GM13976 (cell line): ENCODE data around the gene SOBP.

ENCODE experiments used
- DNase-seq: peaks from one replicate; pipeline ENCODE4 v3.0.0; 2012; ENCODE audit warnings: low spot score
- CTCF ChIP-seq: IDR thresholded peaks from 2 replicates; pipeline ENCODE4 v1.5.1; 2012; ENCODE audit warnings: borderline replicate concordance, mild to moderate bottlenecking; ENCODE audit not compliant: insufficient read depth; ENCODE audit errors: extremely low read depth, missing control alignments, control extremely low read depth
- in situ Hi-C: fragments of 300-500 bp; cut with MboI; formaldehyde crosslinking; loops from one replicate; pipeline ENCODE4 v1.12.0; 2022; ENCODE audit warnings: low sequenced_read_pairs, mixed read lengths, inconsistent platforms; ENCODE audit not compliant: unreplicated experiment

Gene SOBP

DNA sequence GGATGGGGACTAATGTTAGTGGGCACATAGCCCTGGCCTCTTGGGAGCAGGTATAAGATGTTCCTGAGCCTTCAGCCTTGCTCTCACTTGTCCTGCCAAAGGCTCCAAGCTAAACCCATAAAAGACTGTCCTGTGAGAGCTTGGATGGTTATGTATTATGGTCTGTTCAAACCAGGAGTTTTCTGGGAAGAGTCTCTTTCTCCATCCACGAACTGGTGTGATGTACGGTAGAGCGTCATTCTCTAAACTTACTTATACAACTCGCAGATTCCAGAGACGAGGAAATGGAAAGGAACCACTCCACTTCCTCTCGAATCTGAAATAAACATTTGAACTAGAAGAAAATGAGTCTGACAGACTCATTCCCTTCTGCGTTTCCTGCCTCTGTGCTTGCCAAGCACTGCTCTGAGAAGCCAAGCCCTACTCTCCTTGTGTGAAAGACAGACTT lies 5.3 kb downstream of the SOBP start:
- TF ChIP-seq CTCF = no peak
- in situ Hi-C loops = no loop called here
- DNase-seq = no peak

DNA sequence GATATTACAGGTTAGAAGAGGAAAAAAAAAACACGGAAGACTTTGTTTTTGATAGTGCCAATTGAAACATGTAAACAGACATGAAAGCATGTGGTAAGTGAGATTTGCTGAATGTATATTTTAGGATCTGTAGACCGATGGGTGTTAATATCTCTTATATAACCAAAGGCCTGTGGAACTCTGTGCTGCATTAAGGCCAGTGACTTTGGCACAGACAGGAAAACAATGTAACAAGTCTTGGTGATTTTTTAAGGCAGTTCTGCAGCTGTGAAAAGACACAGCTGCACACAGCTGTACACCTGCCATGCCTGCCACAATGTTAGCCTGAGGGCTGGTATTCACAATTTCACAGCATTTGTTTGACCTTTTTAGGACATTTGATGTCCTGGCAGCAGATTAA lies 6.1 kb downstream of the SOBP start:
- in situ Hi-C loops = no loop called here
- no peak for TF ChIP-seq CTCF
- DNase-seq = no peak

GRCh38 chr6:107496892-107497684 lies 7.2 kb downstream of the SOBP start:
- in situ Hi-C loops = no loop called here
- no peak for TF ChIP-seq CTCF
- DNase-seq = no peak

- in situ Hi-C loops = no loop called here
- DNase-seq = no peak
- TF ChIP-seq CTCF = no peak
These were observed 14.5 kb downstream of the SOBP start for GRCh38 chr6:107504270-107505026.

DNA sequence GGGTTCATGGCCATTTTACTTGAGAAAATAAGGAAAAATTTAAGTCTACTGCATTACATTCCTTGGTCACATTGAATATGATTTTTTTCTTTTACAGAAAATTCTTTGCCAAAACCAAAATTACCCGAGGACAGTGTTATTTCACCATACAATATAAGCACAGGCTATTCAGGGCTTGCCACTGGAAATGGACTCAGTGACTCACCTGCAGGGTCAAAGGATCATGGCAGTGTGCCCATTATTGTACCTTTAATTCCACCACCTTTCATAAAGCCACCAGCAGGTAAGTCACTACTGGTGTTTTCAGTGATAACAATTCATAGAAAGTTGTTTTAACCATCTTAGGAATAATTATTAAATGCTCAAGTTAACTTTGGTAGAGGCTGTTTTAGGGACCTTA lies 16.2 kb downstream of the SOBP start:
- no peak for TF ChIP-seq CTCF
- in situ Hi-C loops = no loop called here
- DNase-seq = no peak

GRCh38 chr6:107509506-107509905 lies 19.6 kb downstream of the SOBP start:
- no peak for TF ChIP-seq CTCF
- no peak for DNase-seq
- in situ Hi-C loops = no loop called here
